ENCODE measurements around the gene GOLGA3.
A peak's percentile ranks its signal among the peaks of the same experiment; 100 is the strongest.

Gene GOLGA3

DNA sequence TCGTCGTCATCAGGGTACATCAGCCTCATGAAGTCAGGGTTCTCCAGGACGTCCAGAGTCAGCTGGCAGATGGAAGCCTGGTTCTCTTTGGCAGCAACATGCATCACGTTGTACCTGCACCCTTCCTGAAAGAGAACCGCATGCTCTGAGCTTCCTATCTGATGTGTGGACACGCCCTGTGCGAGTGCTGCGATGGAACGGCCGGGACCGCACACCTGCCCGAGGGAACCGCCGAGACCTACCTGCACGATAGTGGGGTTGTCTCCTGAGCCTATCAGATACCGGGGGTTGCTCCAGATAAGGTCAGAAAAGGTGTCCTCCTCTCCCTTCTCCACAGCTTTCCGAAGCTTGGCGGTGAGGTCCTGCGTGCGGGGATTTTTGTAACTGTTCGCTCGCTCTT is 80.8 kb downstream of the GOLGA3 start:
- DNase-seq (ENCODE audit: low read depth in 2 of 2): no peak

DNA sequence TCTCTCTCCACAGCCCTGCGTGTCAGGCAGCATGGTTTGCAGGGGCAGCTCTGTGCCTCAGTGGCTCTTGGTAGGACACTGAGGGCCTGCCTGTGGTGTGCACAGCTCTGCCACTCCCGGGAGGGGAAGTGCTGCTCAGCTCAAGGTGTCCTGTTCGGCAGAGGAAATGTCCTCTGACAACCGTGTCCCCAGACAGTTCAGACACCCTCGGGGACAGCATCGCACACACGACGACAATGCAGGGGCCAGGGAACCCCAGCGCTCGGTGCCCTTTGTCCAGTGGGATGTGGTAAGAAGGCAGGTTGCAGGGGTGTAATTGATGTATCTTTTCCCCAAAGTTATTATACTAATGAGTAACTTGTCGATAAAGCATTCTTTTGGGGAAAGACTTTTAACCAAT is 81.3 kb downstream of the GOLGA3 start:
- DNase-seq (ENCODE audit: low read depth in 2 of 2): no peak

- DNase-seq (ENCODE audit: low read depth in 2 of 2): no peak
Measured at GRCh38 chr12:132746613-132747012, 82.1 kb downstream of the GOLGA3 start.

GRCh38 chr12:132743831-132744230 is 84.8 kb downstream of the GOLGA3 start:
- no peak for DNase-seq (ENCODE audit: low read depth in 2 of 2)

- DNase-seq (ENCODE audit: low read depth in 2 of 2): no peak
Measured at GRCh38 chr12:132741620-132742019, 87.0 kb downstream of the GOLGA3 start.

DNA sequence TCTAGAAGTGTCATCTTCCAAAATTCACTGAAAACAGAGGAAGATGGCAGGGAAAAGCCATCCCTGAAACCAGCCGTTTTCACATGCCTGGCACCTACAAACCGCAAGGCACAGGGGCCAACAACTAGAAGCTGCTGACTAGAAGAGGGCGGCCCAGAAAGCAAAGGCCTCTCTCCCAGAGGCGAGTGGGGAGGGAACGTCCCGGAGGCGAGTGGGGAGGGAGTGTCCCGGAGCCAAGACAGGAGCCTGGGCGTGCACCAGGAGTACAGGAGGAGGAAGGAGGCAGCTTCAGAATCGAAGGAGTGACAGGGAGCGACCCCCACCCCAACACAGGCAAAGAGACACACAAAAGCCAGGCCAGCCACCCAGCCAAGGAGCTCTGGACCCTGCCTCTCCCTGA is 88.0 kb downstream of the GOLGA3 start:
- DNase-seq (ENCODE audit: low read depth in 2 of 2): no peak

GRCh38 chr12:132740313-132740646 is 88.4 kb downstream of the GOLGA3 start:
- DNase-seq (ENCODE audit: low read depth in 2 of 2): no peak

- no peak for DNase-seq (ENCODE audit: low read depth in 2 of 2)
Measured at GRCh38 chr12:132739600-132740312, 88.9 kb downstream of the GOLGA3 start.

DNA sequence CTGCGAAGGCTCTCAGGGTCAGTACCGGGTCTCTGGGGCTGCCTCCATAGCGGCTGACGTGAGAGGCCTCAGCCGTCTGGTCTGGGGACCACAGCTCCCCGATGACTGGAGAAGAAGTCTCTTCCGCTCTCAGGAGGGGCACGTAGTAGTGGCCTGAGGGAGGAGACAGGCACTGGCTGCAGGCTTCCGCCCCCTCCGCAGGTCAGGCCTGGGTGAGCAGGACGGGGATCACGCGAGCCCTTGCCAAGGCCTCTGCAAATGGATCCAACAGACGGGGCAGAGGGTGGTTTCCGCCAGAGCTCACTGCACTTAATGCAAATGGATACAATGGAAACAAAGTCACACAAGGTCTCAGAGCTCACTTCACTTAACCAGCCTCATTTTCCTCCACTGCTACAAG is 91.8 kb downstream of the GOLGA3 start:
- no peak for DNase-seq (ENCODE audit: low read depth in 2 of 2)

DNA sequence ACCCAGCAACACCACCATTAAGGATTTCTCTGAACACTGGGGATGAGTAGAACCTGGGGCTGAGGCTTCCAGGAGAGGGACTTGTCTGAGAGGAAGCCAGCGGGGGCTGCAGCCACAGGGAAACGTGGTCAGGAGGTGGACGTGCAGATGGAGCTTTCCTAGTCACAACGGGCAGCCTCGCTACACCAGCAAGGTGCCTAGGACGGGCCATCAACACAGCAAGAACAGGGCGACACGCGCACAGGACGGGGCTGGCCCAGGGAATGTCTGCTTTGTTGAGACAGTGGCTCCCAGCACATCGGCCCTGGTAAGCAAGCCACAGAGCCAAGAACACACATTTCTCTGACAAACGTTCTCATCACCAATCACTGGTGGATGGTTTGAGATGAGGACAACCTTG is 92.3 kb downstream of the GOLGA3 start:
- DNase-seq (ENCODE audit: low read depth in 2 of 2): no peak

GRCh38 chr12:132735496-132735895 is 93.2 kb downstream of the GOLGA3 start:
- no peak for DNase-seq (ENCODE audit: low read depth in 2 of 2)

GRCh38 chr12:132734206-132734605 is 94.5 kb downstream of the GOLGA3 start:
- DNase-seq (ENCODE audit: low read depth in 2 of 2): peak; percentile 65 to 70

GRCh38 chr12:132731574-132731973 is 97.1 kb downstream of the GOLGA3 start:
- no peak for DNase-seq (ENCODE audit: low read depth in 2 of 2)

- no peak for DNase-seq (ENCODE audit: low read depth in 2 of 2)
Measured at GRCh38 chr12:132730353-132730752, 98.3 kb downstream of the GOLGA3 start.

- no peak for DNase-seq (ENCODE audit: low read depth in 2 of 2)
Measured at GRCh38 chr12:132729541-132730320, 98.9 kb downstream of the GOLGA3 start.

DNA sequence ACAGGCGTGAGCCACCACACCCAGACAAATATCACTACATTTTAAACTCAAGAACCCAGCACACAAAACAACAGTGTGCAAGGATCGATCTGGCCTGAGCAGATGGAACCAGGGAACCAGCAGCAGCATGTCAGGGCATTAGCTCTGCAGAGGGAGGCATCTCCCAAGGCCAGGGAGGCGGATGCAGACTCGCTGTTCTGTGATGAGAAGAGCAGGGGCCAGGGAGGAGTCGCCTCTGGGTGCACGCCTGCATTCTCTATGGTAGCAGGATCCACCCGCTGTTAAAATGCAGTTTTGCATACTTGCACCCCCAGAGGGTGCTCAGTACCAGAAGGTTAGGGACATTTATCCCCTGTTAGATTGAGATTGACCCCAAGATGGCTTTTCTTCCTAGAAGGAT is 100.2 kb downstream of the GOLGA3 start:
- no peak for DNase-seq (ENCODE audit: low read depth in 2 of 2)

- DNase-seq (ENCODE audit: low read depth in 2 of 2): no peak
Measured at GRCh38 chr12:132727091-132727794, 101.4 kb downstream of the GOLGA3 start.

GRCh38 chr12:132726386-132726785 is 102.3 kb downstream of the GOLGA3 start:
- DNase-seq (ENCODE audit: low read depth in 2 of 2): no peak

GRCh38 chr12:132724506-132725241 is 104.0 kb downstream of the GOLGA3 start:
- DNase-seq (ENCODE audit: low read depth in 2 of 2): peak in 1 of 2 experiments; percentile 4

DNA sequence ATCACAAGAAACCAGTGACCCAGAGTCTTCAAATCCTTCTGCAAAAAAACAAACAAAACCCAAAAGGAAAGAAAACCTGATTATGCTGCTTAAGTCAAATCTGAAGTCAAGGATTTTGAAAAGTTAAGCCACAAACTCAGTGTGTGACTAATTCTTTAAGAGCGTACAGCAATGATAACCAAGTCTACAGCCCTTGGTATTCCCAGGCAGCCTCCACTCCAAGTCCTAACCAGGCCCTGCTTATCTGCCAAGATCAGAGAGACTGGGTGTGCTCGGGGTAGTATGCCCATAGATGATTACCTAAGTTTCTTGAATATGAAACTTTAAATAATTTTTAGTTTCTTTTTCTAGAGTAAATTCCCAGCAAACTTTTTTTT is 104.9 kb downstream of the GOLGA3 start:
- no peak for DNase-seq (ENCODE audit: low read depth in 2 of 2)

DNA sequence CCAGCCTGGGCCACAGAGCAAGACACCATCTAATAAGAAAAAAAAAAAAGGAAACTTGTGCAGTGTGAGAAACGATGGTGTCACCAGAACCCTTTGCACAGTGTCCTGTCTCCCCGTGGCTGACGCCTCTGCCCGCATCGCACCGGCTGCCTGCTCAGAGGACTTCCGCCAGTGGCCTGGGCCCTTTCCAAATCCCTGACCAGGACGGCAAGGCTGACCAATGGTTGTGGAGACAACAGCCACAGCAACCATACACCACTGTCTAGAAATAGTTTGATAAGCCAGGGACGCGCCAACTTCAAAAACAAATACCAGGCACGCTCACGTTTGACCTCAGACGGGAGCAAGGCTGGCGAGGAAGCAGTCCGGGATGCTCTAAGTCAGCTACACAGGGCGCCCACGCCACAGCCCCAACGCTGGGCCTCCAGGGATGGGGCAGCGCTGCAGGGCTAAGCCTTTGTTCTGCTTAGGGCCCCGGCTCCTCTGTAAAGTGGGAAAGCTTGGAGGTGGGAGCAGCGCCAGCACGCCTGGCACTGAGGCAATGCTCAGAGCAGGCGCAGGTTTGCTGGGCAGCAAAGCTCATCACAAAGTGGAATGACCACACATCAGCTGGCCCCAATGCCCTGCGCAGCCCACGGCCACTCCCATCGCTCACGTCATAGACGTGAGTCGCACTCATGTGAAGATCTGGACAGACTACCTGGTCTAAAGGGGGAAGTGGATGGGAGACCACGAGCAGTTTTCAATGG is 105.5 kb downstream of the GOLGA3 start:
- DNase-seq (ENCODE audit: low read depth in 2 of 2): no peak

All from fibroblast of skin of left quadriceps (primary cell).